HG03575 (cell line): ENCODE data around the gene F9.
"Not testable (repeated sequence)": the region's sequence is repeated elsewhere in the genome, so short reads cannot be mapped to it uniquely, and the experiment has no call there.

Experiments used
- ATAC-seq: cut with Tn5 transposase; IDR thresholded peaks from one replicate; pipeline ENCODE4 v1.9.1; 2021; ENCODE audit not compliant: unreplicated experiment, insufficient number of reproducible peaks, low FRiP score; ENCODE audit errors: extremely low read depth

The F9 gene

GRCh38 chrX:139530550-139530949 lies at the start of gene F9:
Gene F9, plus strand, starts transcription at chrX:139530739. Its CDS starts 26 bp downstream, at chrX:139530765.
- ATAC-seq = no peak

DNA sequence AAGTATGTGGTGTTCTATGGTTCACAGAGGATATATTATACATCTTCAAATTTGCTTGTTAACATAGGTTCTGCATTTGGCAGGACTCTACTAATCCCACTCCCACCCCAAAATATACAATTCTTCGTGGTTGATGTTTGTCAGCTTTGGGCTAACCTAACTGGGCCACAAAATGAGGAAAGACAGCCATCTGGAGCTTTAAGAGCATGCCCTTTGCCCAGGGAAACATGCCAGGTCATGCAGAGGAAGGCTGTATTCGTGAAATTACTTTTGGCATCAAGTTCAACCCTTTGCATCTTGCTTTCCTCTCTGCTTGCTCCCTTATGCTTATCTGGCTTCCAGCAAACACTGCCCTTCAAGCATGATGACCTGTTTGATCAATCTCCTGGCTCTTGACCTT lies 46.8 kb upstream of the F9 start:
- no peak for ATAC-seq

- ATAC-seq = no peak
These were observed 45.9 kb upstream of the F9 start for GRCh38 chrX:139484591-139484990.

GRCh38 chrX:139495324-139495723 lies 35.2 kb upstream of the F9 start:
- ATAC-seq = no peak

DNA sequence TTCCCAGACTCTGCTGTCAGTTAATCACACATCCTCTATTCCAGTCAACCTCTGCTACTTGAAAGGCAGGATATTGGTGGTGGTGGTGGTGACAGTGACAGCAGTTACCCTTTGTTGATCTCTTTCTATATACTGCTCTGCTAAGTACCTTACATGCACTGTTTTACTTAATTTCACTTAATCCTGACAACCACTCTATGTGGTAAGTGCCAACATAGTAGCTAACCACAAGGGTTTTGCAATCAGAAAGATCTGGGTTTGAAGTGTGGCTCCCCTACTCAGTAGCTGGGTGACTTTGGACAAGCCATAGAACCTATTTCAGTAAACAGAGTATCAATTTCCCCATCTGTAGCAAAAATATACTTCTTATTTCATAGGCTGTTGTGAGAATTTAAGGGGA lies 24.2 kb upstream of the F9 start:
- no peak for ATAC-seq

GRCh38 chrX:139508099-139508498 lies 22.4 kb upstream of the F9 start:
- no peak for ATAC-seq

GRCh38 chrX:139518475-139518874 lies 12.1 kb upstream of the F9 start:
- ATAC-seq = no peak

- not testable (repeated sequence) for ATAC-seq
These were observed 1.7 kb upstream of the F9 start for GRCh38 chrX:139528829-139529228.

DNA sequence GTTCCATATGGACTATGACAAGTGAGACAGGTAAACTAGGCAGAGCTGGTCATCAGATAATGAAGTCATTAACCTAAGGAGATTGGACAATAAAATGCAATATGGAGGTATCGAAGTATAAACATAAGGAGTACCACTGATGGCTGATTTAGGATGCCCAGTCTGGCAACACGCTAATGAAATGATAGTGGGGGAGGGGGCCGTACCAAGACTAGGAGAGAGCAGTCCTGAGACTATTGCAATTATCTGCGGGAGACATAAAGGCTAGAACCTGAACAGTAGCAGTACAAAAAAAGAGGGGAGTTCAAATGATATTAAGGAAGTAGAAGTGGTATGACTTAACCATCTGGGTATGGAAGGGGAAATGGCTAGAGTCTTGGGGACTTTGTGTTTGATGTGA lies 2.3 kb downstream of the F9 start:
- no peak for ATAC-seq

GRCh38 chrX:139533444-139533843 lies 2.9 kb downstream of the F9 start:
- no peak for ATAC-seq

GRCh38 chrX:139538907-139539790 lies 8.6 kb downstream of the F9 start:
- no peak for ATAC-seq

DNA sequence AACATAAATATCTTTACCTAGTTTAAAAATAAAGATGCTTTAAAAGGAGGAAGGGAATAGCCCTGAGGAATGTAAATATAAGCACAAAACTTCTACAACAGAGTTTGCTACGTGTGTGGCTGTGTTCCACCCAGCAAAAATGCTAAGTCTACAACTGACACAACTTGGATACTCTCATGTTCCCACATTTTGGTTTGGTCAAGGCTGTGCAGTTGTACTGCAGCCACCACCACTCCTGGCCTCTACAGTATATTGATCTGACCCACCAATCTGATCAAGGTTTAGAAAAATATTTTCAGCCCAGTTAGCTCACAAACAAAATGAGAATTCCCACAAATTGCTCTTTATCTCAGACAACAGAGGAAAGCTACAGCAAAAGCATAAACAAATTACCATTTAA lies 12.1 kb downstream of the F9 start:
- ATAC-seq = no peak

DNA sequence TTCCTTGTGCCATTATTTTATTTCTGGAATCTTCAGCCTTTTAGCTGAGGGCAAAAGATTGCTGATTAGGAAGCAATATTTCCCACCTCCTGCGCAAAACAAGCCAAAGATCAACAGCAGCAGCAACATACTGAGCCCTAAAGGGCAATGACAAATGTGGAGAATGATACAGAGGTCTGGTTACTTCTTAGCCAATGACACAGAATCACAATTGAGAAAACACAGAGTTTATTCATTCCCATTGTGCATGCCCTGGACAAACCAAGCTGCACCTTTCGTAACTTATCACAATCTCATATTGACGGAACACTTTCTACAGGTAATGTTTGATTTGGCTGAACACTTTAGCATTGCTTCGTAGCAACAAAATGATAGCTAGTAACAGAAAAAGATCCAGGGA lies 13.4 kb downstream of the F9 start:
- ATAC-seq = no peak

DNA sequence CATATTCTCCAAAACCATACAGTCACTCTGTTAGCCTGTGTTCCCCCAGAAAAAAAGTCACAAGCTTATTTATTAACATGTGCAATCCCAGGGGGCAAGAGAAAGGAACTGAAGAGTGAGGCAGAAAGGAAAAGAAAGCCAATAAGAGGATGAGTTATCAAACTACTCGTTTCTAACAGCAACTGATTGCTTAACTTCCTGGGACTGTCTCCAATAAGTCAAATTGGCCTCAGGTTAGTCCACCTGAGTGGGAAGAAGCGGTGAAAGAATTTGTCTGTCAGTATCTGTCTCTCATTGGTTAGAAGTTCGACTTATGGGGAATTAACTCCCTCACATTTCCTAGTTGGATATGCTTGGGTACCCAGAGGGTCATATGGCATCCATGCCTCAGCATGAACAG lies 14.1 kb downstream of the F9 start:
- ATAC-seq = no peak

DNA sequence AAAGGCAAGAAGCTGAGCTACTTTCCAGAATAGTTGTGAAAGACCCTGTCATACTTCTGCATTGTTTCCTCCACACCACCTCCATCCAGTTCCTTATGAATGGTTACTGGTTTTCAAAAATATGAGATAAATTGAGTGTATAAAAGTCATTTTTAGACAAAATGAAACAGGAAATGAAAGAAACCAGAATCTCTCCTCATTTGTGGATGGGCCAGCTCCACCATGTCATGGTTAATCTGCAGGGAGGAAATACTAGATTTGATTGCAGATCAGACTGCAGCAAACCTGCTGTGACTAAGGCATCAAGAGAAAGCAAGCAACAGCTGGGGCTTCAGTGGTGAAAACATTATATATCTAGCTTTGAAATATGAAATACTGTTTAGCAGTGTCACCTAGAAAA lies 23.8 kb downstream of the F9 start:
- peak; percentile 15 for ATAC-seq

- ATAC-seq = no peak
These were observed 24.6 kb downstream of the F9 start for GRCh38 chrX:139554991-139555675.

DNA sequence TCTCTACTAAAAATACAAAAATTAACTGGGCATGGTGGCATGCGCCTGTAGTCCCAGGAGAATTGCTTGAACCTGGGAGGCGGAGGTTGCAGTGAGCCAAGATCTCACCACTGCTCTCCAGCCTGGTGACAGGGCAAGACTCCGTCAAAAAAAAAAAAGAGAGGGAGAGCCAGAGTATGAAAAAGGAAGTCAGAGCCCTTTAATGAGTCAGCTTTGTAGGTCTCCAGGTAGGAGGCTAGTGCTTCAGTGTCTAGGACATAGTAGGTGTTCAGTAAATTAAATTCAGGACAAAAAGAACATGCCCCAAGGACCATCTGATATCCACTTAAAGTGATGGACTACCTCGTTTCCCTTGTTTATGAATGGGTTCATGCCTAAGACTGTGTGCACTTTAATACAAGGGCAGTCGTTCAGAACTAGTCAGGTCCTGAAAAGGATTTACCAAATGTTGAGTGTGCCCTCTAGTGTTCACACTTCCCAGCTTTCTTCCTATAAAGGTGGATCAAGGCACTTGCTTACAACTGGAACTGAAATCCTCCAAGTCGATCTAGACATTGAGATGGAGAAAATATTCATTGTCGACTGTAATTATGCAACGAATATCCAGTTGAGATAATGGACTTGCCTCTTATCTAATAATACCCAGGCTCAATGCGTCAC lies 29.0 kb downstream of the F9 start:
- ATAC-seq = peak; percentile 91

DNA sequence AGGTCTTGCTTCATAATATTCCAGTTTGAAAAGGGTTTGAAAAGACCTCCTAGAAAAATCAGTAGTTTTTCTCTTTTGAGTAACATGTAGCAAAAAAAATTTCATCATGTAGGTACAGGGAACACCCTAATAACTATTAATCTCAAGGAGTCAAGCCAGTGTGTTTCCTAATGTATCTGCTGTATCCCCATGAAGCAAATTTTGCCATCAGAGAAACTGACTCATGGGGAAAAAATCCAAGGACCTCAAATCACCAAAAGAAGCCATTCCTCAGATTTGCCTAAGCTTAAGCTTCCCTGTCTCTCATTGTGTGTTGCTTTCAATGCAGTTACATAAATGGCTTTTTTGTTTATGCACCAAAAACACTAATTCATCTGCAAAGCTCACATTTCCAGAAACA lies 29.7 kb downstream of the F9 start:
- no peak for ATAC-seq

DNA sequence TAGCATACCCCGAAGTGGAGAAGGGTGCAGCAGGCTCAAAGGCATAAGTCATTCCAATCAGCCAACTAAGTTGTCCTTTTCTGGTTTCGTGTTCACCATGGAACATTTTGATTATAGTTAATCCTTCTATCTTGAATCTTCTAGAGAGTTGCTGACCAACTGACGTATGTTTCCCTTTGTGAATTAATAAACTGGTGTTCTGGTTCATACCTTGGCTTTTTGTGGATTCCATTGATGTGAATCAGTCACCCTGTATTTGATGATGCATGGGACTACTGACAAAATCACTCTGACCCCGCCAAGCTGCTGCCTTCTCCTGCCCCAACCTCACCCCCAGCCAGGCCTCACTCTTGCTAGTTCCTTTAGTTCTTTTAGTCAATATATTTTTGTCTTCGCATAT lies 32.7 kb downstream of the F9 start:
- ATAC-seq = no peak

- ATAC-seq = no peak
These were observed 36.4 kb downstream of the F9 start for GRCh38 chrX:139566981-139567380.
